Measurements from ENCODE around the gene MAP10. TPM values are rescaled to one million over a fixed set of nuclear protein-coding genes. Genes with fewer than 3 reads are reported as not detected.

MAP10 gene
- total and polyA plus RNA-seq, 2 experiments from 2014 or later = 2.9 to 3.3 TPM

- Histone ChIP-seq H3K27me3 (ENCODE audit: insufficient read depth) (no peaks in the 10 kb centered on the region), H3K4me3 (no peak overlapping the region), H3K79me2 (replicated peaks; ENCODE audit: insufficient read depth) (no peaks in the 10 kb centered on the region), H3K4me2 (no peak overlapping the region), H3F3A (replicated peaks; ENCODE audit: low read depth) (no peaks in the 10 kb centered on the region), H3K36me3 (ENCODE audit: insufficient read depth) (no peaks in the 10 kb centered on the region), H3K27ac (ENCODE audit: low read depth) (no peak overlapping the region), H2AFZ (no peak overlapping the region), H3K9me2 (ENCODE audit: insufficient read depth) (no peaks in the 10 kb centered on the region), H4K20me1 (replicated peaks; ENCODE audit: insufficient read depth) (no peaks in the 10 kb centered on the region), H3K4me1 (ENCODE audit: insufficient read depth) (no peaks in the 10 kb centered on the region)
- DNase-seq (ENCODE audit: low spot score) (no peak), ATAC-seq (no peak)
- H3K9me3 Mint-ChIP-seq = no peaks in the 10 kb centered on the region
- no peaks in the 10 kb centered on the region for H3K36me3 Mint-ChIP-seq (ENCODE audit: low read depth)
- no peak overlapping the region; the same call in 1 of the 2 replicates for H3K27ac Mint-ChIP-seq
- H3K4me3 Mint-ChIP-seq = no peak overlapping the region
- no peaks in the 10 kb centered on the region for H3K27me3 Mint-ChIP-seq (ENCODE audit: insufficient read depth, low read depth, poor library complexity)
- TF ChIP-seq JUNB (IDR thresholded peaks at IDR 0.05; ENCODE audit: unreplicated experiment) (no peak), CTCF (conservative IDR thresholded peaks at IDR 0.05; ENCODE audit: low read depth in 2 of 2) (no peak)
- TF ChIP-seq, protein P1, sequence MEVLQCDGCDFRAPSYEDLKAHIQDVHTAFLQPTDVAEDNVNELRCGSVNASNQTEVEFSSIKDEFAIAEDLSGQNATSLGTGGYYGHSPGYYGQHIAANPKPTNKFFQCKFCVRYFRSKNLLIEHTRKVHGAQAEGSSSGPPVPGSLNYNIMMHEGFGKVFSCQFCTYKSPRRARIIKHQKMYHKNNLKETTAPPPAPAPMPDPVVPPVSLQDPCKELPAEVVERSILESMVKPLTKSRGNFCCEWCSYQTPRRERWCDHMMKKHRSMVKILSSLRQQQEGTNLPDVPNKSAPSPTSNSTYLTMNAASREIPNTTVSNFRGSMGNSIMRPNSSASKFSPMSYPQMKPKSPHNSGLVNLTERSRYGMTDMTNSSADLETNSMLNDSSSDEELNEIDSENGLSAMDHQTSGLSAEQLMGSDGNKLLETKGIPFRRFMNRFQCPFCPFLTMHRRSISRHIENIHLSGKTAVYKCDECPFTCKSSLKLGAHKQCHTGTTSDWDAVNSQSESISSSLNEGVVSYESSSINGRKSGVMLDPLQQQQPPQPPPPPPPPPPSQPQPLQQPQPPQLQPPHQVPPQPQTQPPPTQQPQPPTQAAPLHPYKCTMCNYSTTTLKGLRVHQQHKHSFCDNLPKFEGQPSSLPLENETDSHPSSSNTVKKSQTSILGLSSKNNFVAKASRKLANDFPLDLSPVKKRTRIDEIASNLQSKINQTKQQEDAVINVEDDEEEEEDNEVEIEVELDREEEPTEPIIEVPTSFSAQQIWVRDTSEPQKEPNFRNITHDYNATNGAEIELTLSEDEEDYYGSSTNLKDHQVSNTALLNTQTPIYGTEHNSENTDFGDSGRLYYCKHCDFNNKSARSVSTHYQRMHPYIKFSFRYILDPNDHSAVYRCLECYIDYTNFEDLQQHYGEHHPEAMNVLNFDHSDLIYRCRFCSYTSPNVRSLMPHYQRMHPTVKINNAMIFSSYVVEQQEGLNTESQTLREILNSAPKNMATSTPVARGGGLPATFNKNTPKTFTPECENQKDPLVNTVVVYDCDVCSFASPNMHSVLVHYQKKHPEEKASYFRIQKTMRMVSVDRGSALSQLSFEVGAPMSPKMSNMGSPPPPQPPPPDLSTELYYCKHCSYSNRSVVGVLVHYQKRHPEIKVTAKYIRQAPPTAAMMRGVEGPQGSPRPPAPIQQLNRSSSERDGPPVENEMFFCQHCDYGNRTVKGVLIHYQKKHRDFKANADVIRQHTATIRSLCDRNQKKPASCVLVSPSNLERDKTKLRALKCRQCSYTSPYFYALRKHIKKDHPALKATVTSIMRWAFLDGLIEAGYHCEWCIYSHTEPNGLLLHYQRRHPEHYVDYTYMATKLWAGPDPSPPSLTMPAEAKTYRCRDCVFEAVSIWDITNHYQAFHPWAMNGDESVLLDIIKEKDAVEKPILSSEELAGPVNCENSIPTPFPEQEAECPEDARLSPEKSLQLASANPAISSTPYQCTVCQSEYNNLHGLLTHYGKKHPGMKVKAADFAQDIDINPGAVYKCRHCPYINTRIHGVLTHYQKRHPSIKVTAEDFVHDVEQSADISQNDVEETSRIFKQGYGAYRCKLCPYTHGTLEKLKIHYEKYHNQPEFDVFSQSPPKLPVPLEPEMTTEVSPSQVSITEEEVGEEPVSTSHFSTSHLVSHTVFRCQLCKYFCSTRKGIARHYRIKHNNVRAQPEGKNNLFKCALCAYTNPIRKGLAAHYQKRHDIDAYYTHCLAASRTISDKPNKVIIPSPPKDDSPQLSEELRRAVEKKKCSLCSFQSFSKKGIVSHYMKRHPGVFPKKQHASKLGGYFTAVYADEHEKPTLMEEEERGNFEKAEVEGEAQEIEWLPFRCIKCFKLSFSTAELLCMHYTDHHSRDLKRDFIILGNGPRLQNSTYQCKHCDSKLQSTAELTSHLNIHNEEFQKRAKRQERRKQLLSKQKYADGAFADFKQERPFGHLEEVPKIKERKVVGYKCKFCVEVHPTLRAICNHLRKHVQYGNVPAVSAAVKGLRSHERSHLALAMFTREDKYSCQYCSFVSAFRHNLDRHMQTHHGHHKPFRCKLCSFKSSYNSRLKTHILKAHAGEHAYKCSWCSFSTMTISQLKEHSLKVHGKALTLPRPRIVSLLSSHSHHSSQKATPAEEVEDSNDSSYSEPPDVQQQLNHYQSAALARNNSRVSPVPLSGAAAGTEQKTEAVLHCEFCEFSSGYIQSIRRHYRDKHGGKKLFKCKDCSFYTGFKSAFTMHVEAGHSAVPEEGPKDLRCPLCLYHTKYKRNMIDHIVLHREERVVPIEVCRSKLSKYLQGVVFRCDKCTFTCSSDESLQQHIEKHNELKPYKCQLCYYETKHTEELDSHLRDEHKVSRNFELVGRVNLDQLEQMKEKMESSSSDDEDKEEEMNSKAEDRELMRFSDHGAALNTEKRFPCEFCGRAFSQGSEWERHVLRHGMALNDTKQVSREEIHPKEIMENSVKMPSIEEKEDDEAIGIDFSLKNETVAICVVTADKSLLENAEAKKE (CRISPR knock-in tag; IDR thresholded peaks at IDR 0.05) = no peak
- H3K4me1 Mint-ChIP-seq = no peaks in the 10 kb centered on the region
Observed at GRCh38 chr1:232818040-232818439, 12.8 kb downstream of the MAP10 start.

DNA sequence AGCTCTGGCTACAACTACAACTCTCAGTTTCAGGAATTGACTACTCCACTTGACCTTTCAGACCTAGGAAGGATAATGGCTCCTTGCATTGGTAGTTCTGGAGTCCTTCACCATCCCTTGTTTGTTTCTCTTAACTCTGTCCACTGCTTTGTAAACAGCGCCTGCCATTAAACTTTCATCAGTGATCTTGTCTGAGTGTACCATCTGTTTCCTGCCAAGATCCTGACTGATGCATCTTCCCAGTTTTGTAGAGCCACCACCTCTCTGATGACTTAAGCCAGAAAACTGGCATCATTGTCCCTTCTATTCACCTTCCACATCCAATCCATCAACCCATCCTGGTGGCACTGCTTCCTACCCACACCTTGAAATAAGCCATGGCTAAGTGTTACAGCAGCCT is 15.2 kb downstream of the MAP10 start:
- Histone ChIP-seq H3K4me1 (ENCODE audit: insufficient read depth) (no peaks in the 10 kb centered on the region), H3F3A (replicated peaks; ENCODE audit: low read depth) (no peaks in the 10 kb centered on the region), H4K20me1 (replicated peaks; ENCODE audit: insufficient read depth) (no peaks in the 10 kb centered on the region), H3K36me3 (ENCODE audit: insufficient read depth) (no peaks in the 10 kb centered on the region), H2AFZ (no peak overlapping the region), H3K4me2 (no peak overlapping the region), H3K79me2 (replicated peaks; ENCODE audit: insufficient read depth) (no peaks in the 10 kb centered on the region), H3K27ac (ENCODE audit: low read depth) (no peak overlapping the region), H3K9me2 (ENCODE audit: insufficient read depth) (no peaks in the 10 kb centered on the region), H3K27me3 (ENCODE audit: insufficient read depth) (no peaks in the 10 kb centered on the region), H3K4me3 (no peak overlapping the region)
- H3K4me1 Mint-ChIP-seq = no peaks in the 10 kb centered on the region
- DNase-seq (ENCODE audit: low spot score) (no peak), ATAC-seq (no peak)
- no peaks in the 10 kb centered on the region for H3K27me3 Mint-ChIP-seq (ENCODE audit: insufficient read depth, low read depth, poor library complexity)
- no peak overlapping the region for H3K4me3 Mint-ChIP-seq
- no peaks in the 10 kb centered on the region for H3K9me3 Mint-ChIP-seq
- no peak overlapping the region for H3K27ac Mint-ChIP-seq
- H3K36me3 Mint-ChIP-seq (ENCODE audit: low read depth) = no peaks in the 10 kb centered on the region
- TF ChIP-seq STAT1 (IDR thresholded peaks at IDR 0.05; ENCODE audit: unreplicated experiment) = no peak
- TF ChIP-seq EZH2phosphoT487 (IDR thresholded peaks at IDR 0.05; ENCODE audit: unreplicated experiment) = no peak
- no peak for TF ChIP-seq ZNF114 (CRISPR knock-in tag; IDR thresholded peaks at IDR 0.05)
- TF ChIP-seq POLR2AphosphoS5 (IDR thresholded peaks at IDR 0.05; ENCODE audit: low read depth) = no peak
- no peak for TF ChIP-seq EZH2 (IDR thresholded peaks at IDR 0.05; ENCODE audit: low read depth, unreplicated experiment)
- TF ChIP-seq NANOG (IDR thresholded peaks at IDR 0.05; ENCODE audit: borderline replicate concordance) = no peak
- TF ChIP-seq CTCF (conservative IDR thresholded peaks at IDR 0.05; ENCODE audit: low read depth in 2 of 2) = no peak
- TF ChIP-seq JUNB (IDR thresholded peaks at IDR 0.05; ENCODE audit: unreplicated experiment) = no peak

Data from GM23338 (cell line).